ENCODE results near the gene CXCR4.

DNA sequence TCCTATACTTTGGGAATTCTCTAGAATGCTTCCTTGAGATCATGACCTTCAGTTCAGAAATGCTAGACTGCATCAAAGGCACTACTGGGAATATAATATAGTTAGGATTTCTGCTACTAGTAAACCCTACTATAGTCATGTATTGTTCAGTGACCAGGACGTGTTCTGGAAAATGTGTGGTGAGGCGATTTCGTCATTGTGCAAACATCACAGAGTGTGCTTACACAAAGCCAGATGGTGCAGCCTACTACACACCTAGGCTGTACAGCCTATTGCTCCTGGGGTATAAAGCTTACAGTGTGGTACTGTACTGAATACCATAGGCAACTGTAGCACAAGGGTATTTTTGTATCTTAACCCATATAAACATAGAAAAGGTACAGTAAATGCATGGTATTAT is 13.0 kb downstream of the CXCR4 start:
- TF ChIP-seq, protein P1, sequence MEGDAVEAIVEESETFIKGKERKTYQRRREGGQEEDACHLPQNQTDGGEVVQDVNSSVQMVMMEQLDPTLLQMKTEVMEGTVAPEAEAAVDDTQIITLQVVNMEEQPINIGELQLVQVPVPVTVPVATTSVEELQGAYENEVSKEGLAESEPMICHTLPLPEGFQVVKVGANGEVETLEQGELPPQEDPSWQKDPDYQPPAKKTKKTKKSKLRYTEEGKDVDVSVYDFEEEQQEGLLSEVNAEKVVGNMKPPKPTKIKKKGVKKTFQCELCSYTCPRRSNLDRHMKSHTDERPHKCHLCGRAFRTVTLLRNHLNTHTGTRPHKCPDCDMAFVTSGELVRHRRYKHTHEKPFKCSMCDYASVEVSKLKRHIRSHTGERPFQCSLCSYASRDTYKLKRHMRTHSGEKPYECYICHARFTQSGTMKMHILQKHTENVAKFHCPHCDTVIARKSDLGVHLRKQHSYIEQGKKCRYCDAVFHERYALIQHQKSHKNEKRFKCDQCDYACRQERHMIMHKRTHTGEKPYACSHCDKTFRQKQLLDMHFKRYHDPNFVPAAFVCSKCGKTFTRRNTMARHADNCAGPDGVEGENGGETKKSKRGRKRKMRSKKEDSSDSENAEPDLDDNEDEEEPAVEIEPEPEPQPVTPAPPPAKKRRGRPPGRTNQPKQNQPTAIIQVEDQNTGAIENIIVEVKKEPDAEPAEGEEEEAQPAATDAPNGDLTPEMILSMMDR (IDR thresholded peaks at IDR 0.05) = no peak
- TF ChIP-seq POLR2A (IDR thresholded peaks at IDR 0.05) = no peak

All from testis (tissue), 2 donors.